GM19452 (cell line): ENCODE measurements around the gene AOAH.
"Not testable (repeated sequence)": the region's sequence is repeated elsewhere in the genome, so short reads cannot be mapped to it uniquely, and the experiment has no call there.

Experiments used
- ATAC-seq: cut with Tn5 transposase; IDR thresholded peaks from one replicate; pipeline ENCODE4 v1.9.1; 2021; ENCODE audit not compliant: unreplicated experiment

The AOAH gene

GRCh38 chr7:36475011-36475342, 249.3 kb downstream of the AOAH start:
- ATAC-seq, result no peak

GRCh38 chr7:36474283-36475010, 249.8 kb downstream of the AOAH start:
- ATAC-seq, result no peak

- no peak for ATAC-seq
These were observed 250.6 kb downstream of the AOAH start for GRCh38 chr7:36473454-36474282.

- no peak for ATAC-seq
These were observed 252.1 kb downstream of the AOAH start for GRCh38 chr7:36472141-36472729.

GRCh38 chr7:36469236-36469635, 255.1 kb downstream of the AOAH start:
- ATAC-seq, result no peak

- ATAC-seq, result no peak
These were observed 255.8 kb downstream of the AOAH start for GRCh38 chr7:36468370-36469101.

GRCh38 chr7:36466001-36466400, 258.3 kb downstream of the AOAH start:
- not testable (repeated sequence) for ATAC-seq

GRCh38 chr7:36464271-36464670, 260.0 kb downstream of the AOAH start:
- ATAC-seq, result no peak
